Measurements from ENCODE around the gene ACOT9. TPM values are rescaled to one million over a fixed set of nuclear protein-coding genes. Genes with fewer than 3 reads are reported as not detected.

Gene ACOT9
- total and polyA plus RNA-seq, 10 of the 15 experiments (the other 5 are each of a cell fraction or from before 2014, with no cell fraction given), result 17.4 to 42.5 (median 23.3) TPM

DNA sequence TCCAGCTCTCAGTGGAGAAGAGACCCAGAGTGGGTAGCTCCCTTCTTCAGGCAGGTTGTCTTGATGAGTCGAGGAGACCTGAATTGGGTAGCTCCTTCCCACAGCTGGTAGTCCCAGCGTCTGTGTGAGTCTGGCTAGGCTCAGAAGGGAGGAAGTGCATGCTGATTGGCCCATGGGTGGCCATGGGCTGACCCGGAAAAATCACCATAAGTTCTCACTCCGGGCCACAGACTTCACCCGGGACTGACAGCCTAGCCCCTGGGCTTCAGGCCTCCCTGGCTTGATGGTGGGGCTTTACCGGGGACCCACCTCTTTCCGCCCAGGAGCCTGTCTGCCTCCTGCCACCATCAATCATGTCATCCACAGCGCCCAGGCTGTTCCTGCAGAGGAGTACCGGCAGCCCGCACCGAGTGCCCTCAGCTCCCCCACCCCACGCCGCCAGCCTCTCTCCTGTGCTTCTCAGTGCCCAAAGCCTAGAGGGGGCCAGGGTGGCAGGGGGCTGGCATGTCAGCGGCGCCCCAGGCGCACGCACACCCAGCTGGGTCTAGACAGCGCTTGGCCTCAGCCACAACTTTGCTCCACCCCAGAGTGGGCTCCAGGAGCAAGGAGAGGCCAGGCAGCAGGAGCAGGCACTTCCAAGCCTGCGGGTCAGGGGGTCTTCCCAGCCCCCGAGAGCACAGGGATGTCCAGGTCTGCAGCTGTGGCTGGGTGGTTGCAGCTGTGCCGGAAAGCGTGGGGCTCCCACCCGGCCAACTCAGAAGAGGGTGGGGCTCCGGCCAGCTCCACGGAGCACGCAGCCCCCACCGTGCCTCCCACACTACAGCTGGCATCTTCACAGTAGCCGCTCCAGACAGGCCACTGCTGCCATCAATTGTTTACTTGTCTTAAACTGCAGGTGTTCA, 23.8 kb upstream of the ACOT9 start (continued):
- TF ChIP-seq ATF7 (IDR thresholded peaks at IDR 0.05; ENCODE audit: low read depth), result no peak

DNA sequence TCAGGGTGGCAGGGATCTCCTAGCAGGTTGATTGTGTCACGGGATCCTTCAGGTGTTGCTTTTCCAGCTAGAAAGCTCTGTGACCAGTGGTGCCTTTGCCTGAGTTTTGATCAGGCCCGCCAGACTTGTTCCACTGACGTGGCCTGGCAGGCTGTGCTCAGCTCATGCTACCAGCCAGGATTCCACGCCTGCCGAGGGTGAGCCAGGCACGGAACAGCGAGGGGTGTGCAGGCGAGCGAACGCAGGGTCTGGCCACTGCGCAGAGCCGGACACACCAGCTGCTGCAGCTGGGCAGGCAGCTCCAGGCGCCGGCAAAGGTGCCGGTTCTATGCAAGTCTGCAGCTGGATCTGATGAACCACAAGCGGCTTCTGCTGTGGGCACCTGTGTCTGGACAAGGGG, 22.8 kb upstream of the ACOT9 start:
- ATAC-seq, result no peak
- TF ChIP-seq, protein P1, sequence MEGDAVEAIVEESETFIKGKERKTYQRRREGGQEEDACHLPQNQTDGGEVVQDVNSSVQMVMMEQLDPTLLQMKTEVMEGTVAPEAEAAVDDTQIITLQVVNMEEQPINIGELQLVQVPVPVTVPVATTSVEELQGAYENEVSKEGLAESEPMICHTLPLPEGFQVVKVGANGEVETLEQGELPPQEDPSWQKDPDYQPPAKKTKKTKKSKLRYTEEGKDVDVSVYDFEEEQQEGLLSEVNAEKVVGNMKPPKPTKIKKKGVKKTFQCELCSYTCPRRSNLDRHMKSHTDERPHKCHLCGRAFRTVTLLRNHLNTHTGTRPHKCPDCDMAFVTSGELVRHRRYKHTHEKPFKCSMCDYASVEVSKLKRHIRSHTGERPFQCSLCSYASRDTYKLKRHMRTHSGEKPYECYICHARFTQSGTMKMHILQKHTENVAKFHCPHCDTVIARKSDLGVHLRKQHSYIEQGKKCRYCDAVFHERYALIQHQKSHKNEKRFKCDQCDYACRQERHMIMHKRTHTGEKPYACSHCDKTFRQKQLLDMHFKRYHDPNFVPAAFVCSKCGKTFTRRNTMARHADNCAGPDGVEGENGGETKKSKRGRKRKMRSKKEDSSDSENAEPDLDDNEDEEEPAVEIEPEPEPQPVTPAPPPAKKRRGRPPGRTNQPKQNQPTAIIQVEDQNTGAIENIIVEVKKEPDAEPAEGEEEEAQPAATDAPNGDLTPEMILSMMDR (IDR thresholded peaks at IDR 0.05 in 2 of 3, conservative IDR thresholded peaks at IDR 0.05 in 1 of 3; ENCODE audit: control insufficient read depth in 2 of 3, extremely low read depth in 1 of 3, insufficient read depth in 1 of 3, low read depth in 3 of 3, low read length in 3 of 3), result no peak
- TF ChIP-seq RAD51 (IDR thresholded peaks at IDR 0.05) (no peak), SMARCA5 (IDR thresholded peaks at IDR 0.05) (no peak), FOS (IDR thresholded peaks at IDR 0.05; ENCODE audit: borderline replicate concordance, extremely low read depth, insufficient read length) (no peak), SUZ12 (IDR thresholded peaks at IDR 0.05; ENCODE audit: unreplicated experiment) (no peak), ASH2L (IDR thresholded peaks at IDR 0.05; ENCODE audit: borderline replicate concordance, low read depth) (no peak), BACH1 (IDR thresholded peaks at IDR 0.05; ENCODE audit: borderline replicate concordance) (no peak), SMAD1 (IDR thresholded peaks at IDR 0.05; ENCODE audit: low read depth, partially characterized antibody) (no peak), POU2F2 (IDR thresholded peaks at IDR 0.05; ENCODE audit: borderline replicate concordance, low read depth, low read length) (no peak), SP1 (IDR thresholded peaks at IDR 0.05; ENCODE audit: low read depth, low read length) (no peak)
- TF ChIP-seq, protein P2, sequence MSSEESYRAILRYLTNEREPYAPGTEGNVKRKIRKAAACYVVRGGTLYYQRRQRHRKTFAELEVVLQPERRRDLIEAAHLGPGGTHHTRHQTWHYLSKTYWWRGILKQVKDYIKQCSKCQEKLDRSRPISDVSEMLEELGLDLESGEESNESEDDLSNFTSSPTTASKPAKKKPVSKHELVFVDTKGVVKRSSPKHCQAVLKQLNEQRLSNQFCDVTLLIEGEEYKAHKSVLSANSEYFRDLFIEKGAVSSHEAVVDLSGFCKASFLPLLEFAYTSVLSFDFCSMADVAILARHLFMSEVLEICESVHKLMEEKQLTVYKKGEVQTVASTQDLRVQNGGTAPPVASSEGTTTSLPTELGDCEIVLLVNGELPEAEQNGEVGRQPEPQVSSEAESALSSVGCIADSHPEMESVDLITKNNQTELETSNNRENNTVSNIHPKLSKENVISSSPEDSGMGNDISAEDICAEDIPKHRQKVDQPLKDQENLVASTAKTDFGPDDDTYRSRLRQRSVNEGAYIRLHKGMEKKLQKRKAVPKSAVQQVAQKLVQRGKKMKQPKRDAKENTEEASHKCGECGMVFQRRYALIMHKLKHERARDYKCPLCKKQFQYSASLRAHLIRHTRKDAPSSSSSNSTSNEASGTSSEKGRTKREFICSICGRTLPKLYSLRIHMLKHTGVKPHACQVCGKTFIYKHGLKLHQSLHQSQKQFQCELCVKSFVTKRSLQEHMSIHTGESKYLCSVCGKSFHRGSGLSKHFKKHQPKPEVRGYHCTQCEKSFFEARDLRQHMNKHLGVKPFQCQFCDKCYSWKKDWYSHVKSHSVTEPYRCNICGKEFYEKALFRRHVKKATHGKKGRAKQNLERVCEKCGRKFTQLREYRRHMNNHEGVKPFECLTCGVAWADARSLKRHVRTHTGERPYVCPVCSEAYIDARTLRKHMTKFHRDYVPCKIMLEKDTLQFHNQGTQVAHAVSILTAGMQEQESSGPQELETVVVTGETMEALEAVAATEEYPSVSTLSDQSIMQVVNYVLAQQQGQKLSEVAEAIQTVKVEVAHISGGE (CRISPR knock-in tag; IDR thresholded peaks at IDR 0.05), result no peak
- TF ChIP-seq, protein P3, sequence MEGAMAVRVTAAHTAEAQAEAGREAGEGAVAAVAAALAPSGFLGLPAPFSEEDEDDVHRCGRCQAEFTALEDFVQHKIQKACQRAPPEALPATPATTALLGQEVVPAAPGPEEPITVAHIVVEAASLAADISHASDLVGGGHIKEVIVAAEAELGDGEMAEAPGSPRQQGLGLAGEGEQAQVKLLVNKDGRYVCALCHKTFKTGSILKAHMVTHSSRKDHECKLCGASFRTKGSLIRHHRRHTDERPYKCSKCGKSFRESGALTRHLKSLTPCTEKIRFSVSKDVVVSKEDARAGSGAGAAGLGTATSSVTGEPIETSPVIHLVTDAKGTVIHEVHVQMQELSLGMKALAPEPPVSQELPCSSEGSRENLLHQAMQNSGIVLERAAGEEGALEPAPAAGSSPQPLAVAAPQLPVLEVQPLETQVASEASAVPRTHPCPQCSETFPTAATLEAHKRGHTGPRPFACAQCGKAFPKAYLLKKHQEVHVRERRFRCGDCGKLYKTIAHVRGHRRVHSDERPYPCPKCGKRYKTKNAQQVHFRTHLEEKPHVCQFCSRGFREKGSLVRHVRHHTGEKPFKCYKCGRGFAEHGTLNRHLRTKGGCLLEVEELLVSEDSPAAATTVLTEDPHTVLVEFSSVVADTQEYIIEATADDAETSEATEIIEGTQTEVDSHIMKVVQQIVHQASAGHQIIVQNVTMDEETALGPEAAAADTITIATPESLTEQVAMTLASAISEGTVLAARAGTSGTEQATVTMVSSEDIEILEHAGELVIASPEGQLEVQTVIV (IDR thresholded peaks at IDR 0.05; ENCODE audit: borderline replicate concordance, partially characterized antibody), result no peak
- in situ Hi-C loops (cut with MboI), result no loop called here
- no peak overlapping the region for H3K4me3 ChIP-seq
- intact Hi-C loops (cut with micrococcal nuclease; ENCODE audit: unreplicated experiment), result no loop called here
- no peak overlapping the region for H3K27ac ChIP-seq (ENCODE audit: control insufficient read depth, insufficient read depth)
- CTCF ChIA-PET, result interaction anchor here (1.2 kb wide), 1 partner anchor 16 kb away, joined by 3 read pairs; no protein-coding TSS in a partner anchor
- H3K27me3 ChIP-seq (replicated peaks in 1 of 2; ENCODE audit: control insufficient read depth in 2 of 2, insufficient read depth in 2 of 2, low read length in 1 of 2), result no peaks in the 10 kb centered on the region
- no peaks in the 10 kb centered on the region for H3K79me2 ChIP-seq (ENCODE audit: control insufficient read depth, insufficient read depth, low read length)
- no peak for DNase-seq (ENCODE audit: low read depth, low spot score)
- 81% methylated on average over 16 of the region's 16 CpGs for WGBS (ENCODE audit: insufficient coverage, insufficient replicate concordance, low lambda C conversion rate, missing lambda C conversion rate)
- no peak overlapping the region for H2AFZ ChIP-seq (ENCODE audit: control insufficient read depth, low read depth, low read length)
- H3K4me1 ChIP-seq (ENCODE audit: control insufficient read depth, insufficient read depth, low read length), result no peaks in the 10 kb centered on the region
- no peak overlapping the region for H3K4me2 ChIP-seq (ENCODE audit: control insufficient read depth, insufficient read depth)
- RAD21 ChIA-PET (ENCODE audit: unreplicated experiment), result no interaction called here
- BruUV-seq (replicated peaks), result no TSS peak
- no peak overlapping the region for H3K9ac ChIP-seq (ENCODE audit: control insufficient read depth, insufficient read depth, low read length)
- POLR2A ChIA-PET, result no interaction called here
- no peak for FAIRE-seq
- no peaks in the 10 kb centered on the region for H3K36me3 ChIP-seq (ENCODE audit: control insufficient read depth in 2 of 2, insufficient read depth in 2 of 2, low read length in 1 of 2)
- no peaks in the 10 kb centered on the region for H4K20me1 ChIP-seq (ENCODE audit: control insufficient read depth, insufficient read depth)
- H3K9me3 ChIP-seq (replicated peaks; ENCODE audit: control insufficient read depth, insufficient read depth, low read length), result no peaks in the 10 kb centered on the region; the same call in 2 of the 3 replicates
- SMC1A ChIA-PET (ENCODE audit: uncharacterized antibody, unreplicated experiment), result interaction anchor here (0.9 kb wide), 1 partner anchor 136 kb away, joined by 3 read pairs; no protein-coding TSS in a partner anchor

Data from GM12878 (cell line).